Panc1 (cell line): ENCODE measurements around the gene NUBP2.

ENCODE experiments used
- CTCF ChIP-seq: fragments of 450-650 bp; IDR thresholded peaks from 2 replicates; pipeline ENCODE4 v1.5.1; 2017; ENCODE audit warnings: mild to moderate bottlenecking
- POLR2AphosphoS5 ChIP-seq: IDR thresholded peaks from 2 replicates; pipeline ENCODE4 v1.6.1; 2012; ENCODE audit warnings: mild to moderate bottlenecking, low read depth, low read length, moderate library complexity

GRCh38 chr16:1769402-1770300 lies 13.1 kb upstream of the NUBP2 start:
- TF ChIP-seq POLR2AphosphoS5 (0 out of 2 replicates have a peak, but pooled peaks have one; percentile 36), CTCF (no peak)
